Frontal cortex (tissue), 4 donors: Measurements from ENCODE around the gene AGR2. TPM values are rescaled to one million over a fixed set of nuclear protein-coding genes. Genes with fewer than 3 reads are reported as not detected.
"Not testable (repeated sequence)": the region's sequence is repeated elsewhere in the genome, so short reads cannot be mapped to it uniquely, and the experiment has no call there.

Experiments used
- DNase-seq, 2 donors: peaks; one replicate each; pipeline ENCODE4 v3.0.0; 2012; ENCODE audit warnings: low spot score in 2 of 2
- FAIRE-seq: peaks from 2 replicates; lab custom pipeline; 2012; peaks lifted over from hg19 to GRCh38; lab: Jason Lieb, UNC
- total RNA-seq: library from RNA; depleted of rRNA; stranded (reverse); fragments of >200 nt; gene quantifications from one replicate; pipeline ENCODE4 v1.2.3, GENCODE V29; 2014
- donor health status: control.
- donor health status: control.
- donor health status: control.

Gene AGR2
- total RNA-seq, 1 donor from 2014 or later, result 1.2 TPM

DNA sequence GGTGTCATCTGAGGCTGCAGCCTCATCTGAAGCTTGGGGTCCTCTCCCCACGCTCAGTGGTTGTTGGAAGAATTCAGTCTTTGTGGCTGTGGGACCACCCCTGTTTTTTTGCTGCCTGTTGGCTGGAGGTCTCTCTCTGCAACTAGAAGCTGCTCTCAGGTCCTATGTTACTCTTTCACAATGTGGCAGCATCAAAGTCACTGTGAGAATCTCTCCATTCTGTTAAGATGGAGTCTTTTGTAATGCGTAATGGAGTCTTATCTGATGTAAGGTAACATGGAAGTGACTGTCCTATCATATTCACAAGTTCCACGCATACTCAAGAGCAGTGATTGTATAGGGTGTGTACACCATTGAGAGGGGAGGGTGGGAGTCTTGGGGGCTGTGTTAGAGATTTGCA is 26.3 kb downstream of the AGR2 start:
- FAIRE-seq, result no peak
- DNase-seq, result no peak

GRCh38 chr7:16776053-16776452 is 28.7 kb downstream of the AGR2 start:
- no peak for FAIRE-seq
- no peak for DNase-seq

DNA sequence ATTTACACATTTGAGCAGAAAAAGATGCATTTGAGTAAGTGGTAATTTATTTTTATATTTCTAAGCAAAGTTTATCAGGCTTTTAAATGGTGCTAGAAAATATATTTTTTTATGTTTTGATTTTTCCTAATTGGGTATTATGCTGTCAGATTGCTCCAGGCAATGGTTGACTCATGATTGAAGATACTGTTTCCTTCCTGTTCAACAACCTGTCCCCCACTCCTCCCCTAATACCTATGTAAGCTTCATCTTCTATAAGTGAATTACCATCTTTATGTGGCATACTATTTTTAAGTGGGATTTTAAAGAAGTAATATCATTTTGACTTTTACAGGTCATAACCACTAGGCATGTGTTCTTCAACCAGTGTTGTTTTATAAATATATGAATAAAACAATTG is 29.8 kb downstream of the AGR2 start:
- no peak for FAIRE-seq

DNA sequence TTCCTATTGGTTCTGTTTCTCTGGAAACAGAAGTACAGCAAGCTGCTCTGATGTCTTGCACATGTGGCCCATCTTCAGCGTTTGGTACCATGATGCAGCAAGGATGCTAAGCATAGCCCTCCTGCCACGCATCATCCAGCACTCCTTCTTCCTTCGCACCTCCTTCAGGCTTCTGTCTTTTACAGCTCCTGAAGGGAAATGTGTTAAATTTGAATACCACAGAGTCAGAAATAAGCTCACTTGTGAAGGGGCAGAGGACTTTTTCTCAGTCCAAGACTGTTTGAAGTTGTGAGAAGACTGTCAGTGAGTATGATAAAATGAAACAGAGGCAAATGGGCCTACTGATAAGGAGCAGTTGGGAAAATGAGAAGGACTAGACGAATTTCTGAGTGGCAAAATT is 30.5 kb downstream of the AGR2 start:
- no peak for FAIRE-seq

More for the DNA sequence above, 29.8 kb downstream of the AGR2 start:
- no peak for DNase-seq

DNA sequence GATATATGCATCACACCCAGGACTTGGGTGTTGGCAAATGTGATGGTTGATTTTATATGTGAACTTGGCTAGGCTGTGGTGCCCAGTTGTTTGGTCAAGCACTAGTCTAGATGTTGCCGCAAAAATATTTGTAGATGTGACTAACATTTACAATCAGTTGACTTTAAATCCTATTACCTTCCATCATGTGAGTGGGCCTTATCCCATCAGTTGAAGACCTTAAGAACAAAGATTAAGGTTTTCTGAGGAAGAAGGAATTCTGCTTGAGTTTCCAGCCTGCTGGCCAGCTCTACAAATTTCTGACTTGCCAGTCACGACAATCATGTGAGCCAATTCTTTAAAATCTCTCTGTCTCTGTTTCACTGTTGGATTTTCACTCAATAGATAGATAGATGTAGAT is 30.9 kb downstream of the AGR2 start:
- FAIRE-seq (no peak), DNase-seq (no peak)

More for the DNA sequence above, 30.5 kb downstream of the AGR2 start:
- no peak for DNase-seq

DNA sequence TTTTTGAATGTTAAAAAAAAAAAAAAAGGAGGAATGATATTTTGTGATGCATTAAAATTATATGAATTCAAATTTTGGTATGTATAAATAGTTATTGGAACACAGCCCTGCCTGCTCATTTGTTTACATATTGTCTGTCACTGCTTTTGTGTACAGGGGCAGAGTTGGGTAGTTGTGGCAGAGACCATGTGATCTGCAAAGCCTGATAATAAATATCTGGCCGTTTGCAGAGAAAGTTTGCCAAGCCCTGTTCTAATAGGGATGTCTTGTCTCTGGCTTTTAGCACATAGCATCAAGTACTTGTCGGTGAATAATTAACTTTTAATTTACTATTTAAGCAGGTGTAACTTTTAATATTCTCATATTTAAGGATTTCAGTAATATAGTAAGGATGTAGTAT is 31.5 kb downstream of the AGR2 start:
- no peak for FAIRE-seq

DNA sequence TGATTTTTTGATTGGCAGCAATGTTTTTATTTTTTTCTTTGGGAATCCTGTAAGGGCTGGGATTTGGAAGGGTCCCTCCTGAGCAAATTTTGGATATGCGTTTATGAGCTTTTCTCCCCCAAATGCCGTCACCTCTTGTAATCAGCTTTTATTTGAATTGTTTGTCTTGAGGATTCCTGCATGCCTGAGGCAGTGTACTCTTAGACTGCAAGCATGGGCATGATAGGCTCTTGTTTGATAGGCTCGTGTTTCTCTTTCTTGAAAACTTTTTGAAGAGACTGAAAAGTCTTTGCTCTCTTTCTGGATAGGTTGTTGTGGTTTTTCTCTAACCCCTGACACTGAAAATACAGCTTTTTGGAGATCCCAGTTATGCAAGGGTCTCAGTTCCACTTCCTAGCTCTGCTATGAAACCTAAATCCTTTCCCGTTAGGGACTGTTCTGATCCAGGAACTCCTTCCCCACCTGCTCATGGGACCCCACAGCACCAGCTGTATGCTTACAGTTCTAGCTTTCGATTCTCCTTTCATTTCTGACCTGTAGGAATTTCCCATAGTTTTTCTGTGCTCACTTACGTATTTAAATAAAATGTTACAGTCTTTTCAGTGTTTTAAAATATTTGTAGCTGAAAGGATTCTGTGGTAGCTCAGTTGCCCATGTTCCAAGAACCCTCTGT is 34.0 kb downstream of the AGR2 start:
- no peak for DNase-seq
- FAIRE-seq, result no peak

More for the DNA sequence above, 31.5 kb downstream of the AGR2 start:
- DNase-seq, result no peak

DNA sequence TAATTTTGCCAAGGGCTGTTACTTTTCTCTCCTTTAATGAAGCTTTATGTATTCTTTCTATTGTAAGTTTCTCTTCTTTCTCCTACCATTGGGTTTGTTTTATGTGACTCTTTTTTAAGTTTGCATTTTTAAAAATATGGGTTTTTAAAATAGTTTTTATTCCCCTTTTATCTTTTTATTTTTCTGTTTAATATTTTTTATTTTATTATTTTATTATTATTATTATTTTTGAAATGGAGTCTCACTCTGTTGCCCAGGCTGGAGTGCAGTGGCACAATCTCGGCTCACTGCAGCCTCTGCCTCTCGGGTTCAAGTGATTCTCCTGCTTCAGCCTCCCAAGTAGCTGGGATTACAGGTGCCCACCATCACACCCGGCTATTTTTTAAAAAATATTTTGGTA is 34.8 kb downstream of the AGR2 start:
- not testable (repeated sequence) for FAIRE-seq, DNase-seq

GRCh38 chr7:16765436-16765859 is 39.4 kb downstream of the AGR2 start:
- no peak for FAIRE-seq
- no peak for DNase-seq

- FAIRE-seq (no peak), DNase-seq (no peak)
Measured at GRCh38 chr7:16764942-16765341, 39.9 kb downstream of the AGR2 start.

DNA sequence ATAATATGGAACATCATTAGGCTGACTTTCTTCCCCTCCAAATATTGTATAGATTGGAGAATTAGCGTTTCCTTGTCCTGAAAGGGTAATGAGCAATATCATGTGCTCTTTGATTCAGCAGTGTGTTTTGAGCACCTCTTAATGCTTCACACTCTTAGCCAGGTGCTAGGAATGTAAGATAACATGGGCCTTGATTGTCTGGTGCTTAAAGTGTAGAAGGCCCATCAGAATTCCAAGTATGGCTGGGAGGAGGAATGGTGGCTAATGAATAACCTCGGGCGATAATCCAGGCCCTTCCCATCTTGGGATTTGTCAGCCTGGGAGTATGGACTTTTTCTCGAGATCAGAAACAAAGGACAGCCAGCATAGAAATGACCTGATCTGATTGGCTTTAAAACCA is 42.6 kb downstream of the AGR2 start:
- FAIRE-seq (no peak), DNase-seq (no peak)

DNA sequence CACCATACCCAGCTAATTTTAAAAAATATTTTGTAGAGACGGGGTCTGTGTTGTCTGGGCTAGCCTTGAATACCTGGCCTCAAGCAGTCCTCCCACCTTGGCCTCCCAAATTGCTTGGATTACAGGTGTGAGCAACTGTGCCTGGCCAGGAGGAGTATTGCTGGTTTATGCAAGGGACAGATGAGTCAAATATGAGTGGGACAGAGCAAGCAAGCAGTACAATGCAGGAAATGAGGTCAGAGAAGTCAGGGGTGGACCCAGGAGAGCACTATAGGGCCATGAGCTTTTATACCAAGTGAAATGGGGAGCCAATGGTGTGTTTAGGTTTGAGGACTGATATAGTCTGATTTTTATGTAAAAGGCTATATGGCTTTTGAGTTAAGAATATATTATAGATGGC is 45.0 kb downstream of the AGR2 start:
- FAIRE-seq (no peak), DNase-seq (no peak)

DNA sequence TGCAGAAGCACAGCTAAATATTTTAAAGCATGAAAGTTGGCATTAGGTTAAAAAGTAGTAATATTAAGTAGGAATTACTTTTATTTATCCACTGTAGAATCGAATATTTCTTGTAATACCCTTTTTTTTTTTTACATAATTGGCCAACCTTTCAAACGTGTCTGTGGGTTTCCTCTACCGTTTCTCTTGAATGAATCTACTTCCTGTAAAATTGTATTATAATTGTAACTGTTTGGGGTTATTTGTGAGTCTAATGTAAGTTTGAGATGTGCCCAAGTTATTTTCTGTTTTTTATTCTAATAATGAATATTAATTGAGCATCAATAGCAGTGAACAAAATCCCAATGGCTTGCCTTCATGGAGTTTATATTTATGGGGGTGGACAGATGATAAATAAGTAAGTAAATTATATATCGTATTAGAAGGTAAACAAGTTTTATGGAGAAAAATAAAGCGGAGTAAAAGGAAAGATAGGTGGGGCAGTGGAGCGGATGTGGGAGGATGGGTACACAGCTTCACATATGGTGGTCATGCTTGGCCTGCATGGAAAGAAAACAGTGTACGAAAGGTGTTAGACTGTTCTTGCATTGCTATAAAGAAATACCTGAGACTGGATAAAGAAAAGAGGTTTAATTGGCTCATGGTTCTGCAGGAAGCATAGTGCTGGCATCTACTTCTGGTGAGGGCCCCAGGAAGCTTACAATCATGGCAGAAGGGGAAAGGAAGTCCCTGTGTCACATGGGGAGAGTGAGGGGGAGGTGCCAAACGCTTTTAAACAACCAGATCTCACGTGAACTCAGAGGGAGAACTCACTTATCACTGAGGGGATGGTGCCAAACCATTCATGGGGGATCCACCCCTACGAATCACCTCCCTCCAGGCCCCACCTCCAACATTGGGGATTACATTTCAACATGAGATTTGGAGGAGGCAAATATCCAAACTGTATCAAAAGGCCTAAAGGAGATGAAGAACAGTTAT is 45.9 kb downstream of the AGR2 start:
- DNase-seq (no peak), FAIRE-seq (no peak)

DNA sequence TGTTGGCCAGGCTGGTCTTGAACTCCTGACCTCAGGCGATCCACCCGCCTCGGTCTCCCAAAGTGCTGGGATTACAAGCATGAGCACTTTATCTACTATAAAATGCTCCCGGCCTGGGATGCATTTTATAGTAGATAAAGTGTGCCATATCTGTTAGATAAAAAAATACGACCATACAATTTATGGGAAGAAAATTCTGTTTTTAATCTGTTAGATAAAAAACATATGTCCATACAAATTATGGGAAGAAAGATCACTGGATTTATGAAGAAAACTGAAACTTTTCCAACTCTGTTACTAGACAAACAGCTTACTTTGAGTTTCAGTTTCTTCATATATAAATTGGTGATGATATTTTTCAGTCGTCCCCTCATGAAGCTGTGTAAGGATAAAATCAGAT is 46.8 kb downstream of the AGR2 start:
- no peak for DNase-seq
- FAIRE-seq, result no peak

GRCh38 chr7:16755397-16755796 is 49.4 kb downstream of the AGR2 start:
- no peak for FAIRE-seq

DNA sequence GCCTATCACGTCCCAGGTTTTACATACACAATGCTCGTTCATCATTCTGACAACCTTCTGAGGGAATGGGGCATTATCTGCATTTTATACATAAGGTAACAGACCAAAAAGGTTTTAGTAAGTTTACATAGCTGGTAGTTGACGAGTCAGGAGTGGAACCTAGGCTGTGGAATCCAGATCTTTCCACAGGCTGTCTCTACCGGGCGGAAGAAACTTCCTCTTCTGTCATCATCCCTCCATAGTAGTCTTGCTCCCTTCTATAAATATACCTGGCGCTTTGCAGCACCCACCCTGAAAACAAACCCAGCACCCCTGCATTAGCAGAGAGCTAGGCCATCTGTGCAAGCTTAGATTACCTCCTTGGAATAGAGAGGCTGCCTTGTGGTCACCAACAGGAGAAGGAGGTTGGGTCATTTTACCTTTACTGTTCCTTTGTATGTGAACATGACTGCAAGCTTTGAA is 49.9 kb downstream of the AGR2 start:
- FAIRE-seq, result no peak
- DNase-seq, result no peak

More at GRCh38 chr7:16755397-16755796, 49.4 kb downstream of the AGR2 start:
- DNase-seq, result no peak

GRCh38 chr7:16753932-16754855 is 50.6 kb downstream of the AGR2 start:
- FAIRE-seq, result no peak
- peak in 1 of 2 donors; percentile 18 for DNase-seq

DNA sequence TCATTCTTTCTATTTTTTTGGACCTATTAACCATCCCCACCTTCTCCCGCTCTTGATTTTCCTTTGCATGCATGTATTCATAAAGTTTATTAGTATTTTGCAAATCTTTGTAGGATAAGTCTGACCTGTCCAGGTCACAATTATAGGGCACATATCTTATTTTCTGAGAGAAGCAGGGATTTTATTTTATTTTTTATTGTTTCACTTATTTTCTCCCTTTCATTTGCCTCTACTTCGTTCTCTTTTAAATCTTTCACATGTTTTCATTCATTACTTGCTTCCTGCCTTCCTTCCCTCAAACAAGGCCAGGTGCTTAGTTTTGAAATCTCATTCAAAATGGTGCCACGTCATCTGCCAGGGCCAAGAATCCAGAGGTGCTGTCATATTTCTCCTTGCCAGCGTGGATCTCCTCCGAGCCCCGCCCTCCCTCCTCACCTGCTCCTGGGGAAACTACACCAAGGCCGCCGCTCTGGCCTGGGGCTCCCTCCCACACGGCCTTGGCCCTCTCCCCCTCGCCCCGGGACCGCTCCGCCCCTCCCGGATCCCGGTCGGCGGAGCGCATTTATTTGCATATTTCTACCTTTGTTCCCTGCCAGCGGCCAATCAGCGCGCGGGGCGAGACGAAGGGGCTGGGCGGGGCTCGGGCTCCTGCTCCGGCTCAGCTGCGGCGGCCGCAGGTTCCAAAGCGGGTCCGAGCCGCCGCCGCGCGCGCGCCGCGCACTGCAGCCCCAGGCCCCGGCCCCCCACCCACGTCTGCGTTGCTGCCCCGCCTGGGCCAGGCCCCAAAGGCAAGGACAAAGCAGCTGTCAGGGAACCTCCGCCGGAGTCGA is 51.5 kb downstream of the AGR2 start, which contains the start of gene TSPAN13:
Gene TSPAN13, plus strand, starts transcription at position 654 of the 830 bp plus-strand sequence. CDS start 213 bp downstream, outside the sequence.
- DNase-seq (peak; percentile 43 to 64), FAIRE-seq (no peak)

GRCh38 chr7:16747102-16747501 is 57.7 kb downstream of the AGR2 start:
- no peak for FAIRE-seq

More at GRCh38 chr7:16747102-16747501, 57.7 kb downstream of the AGR2 start:
- no peak for DNase-seq
